ENCODE results near the gene MYH3. TPM values are rescaled to one million over a fixed set of nuclear protein-coding genes. Genes with fewer than 3 reads are reported as not detected.

The MYH3 gene
- total RNA-seq, 1 experiment from 2014 or later, result 2.9 TPM

DNA sequence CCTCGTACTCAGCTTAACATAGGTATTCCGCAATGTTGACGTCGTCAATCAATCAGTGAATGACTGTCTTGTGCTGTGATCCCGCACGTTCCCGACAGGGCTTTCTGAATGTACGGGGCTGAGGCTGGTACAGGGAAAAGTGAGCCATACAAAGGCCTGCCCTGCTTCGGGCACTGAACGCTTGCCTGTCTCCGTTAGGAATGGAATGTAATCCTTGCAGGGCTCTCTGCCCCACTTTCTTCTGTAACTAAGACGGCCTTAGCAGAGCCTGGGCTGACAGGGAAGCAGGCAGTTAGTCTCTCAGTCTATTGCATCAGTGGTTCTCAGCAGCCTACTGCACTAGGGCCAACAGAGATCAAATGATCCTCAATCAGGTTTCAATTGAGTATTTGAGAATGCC lies 16.2 kb upstream of the MYH3 start:
- Mint-ChIP-seq H3K9me3 (no peaks in the 10 kb centered on the region), H3K4me1 (no peaks in the 10 kb centered on the region), H3K4me3 (no peak overlapping the region), H3K36me3 (ENCODE audit: insufficient read depth in 1 of 3, low read depth in 3 of 3) (peaks cover 3 to 48% (median 24%) of the 10 kb centered on the region in 3 experiments; a peak in 6 of 7 replicates), H3K27ac (peak overlapping the region in 2 of 3 experiments; percentile 49 to 87; a peak in 3 of 7 replicates), H3K27me3 (ENCODE audit: low read depth) (no peaks in the 10 kb centered on the region)
- no peak overlapping the region for H3K18ac ChIP-seq (ENCODE audit: insufficient read length, low read depth, low read length)
- no peaks in the 10 kb centered on the region for H3K79me1 ChIP-seq (ENCODE audit: insufficient read depth, low read depth, low read length, poor library complexity, severe bottlenecking)
- H3K27ac ChIP-seq (ENCODE audit: insufficient read length, low read depth, low read length), result no peak overlapping the region
- no CpG with 5 or more reads among the region's 12 CpGs for WGBS (ENCODE audit: extremely low coverage, insufficient read length, low lambda C conversion rate)
- no peak overlapping the region for H2BK12ac ChIP-seq (ENCODE audit: insufficient read length, low read depth, low read length)
- no peak overlapping the region for H4K8ac ChIP-seq (replicated peaks; ENCODE audit: insufficient read length, low read depth, low read length)
- H2AFZ ChIP-seq (ENCODE audit: low read length), result no peak overlapping the region
- H3K23ac ChIP-seq (ENCODE audit: insufficient read length, low read depth, low read length), result no peak overlapping the region
- no peaks in the 10 kb centered on the region for H3K23me2 ChIP-seq (ENCODE audit: insufficient read length, low read depth, low read length, poor library complexity, severe bottlenecking)
- DNase-seq, result no peak
- no peak overlapping the region for H2BK20ac ChIP-seq (ENCODE audit: low read depth, low read length, poor library complexity, severe bottlenecking)
- no peak overlapping the region for H3K14ac ChIP-seq (ENCODE audit: insufficient read depth, low read length)
- TF ChIP-seq, protein P1, sequence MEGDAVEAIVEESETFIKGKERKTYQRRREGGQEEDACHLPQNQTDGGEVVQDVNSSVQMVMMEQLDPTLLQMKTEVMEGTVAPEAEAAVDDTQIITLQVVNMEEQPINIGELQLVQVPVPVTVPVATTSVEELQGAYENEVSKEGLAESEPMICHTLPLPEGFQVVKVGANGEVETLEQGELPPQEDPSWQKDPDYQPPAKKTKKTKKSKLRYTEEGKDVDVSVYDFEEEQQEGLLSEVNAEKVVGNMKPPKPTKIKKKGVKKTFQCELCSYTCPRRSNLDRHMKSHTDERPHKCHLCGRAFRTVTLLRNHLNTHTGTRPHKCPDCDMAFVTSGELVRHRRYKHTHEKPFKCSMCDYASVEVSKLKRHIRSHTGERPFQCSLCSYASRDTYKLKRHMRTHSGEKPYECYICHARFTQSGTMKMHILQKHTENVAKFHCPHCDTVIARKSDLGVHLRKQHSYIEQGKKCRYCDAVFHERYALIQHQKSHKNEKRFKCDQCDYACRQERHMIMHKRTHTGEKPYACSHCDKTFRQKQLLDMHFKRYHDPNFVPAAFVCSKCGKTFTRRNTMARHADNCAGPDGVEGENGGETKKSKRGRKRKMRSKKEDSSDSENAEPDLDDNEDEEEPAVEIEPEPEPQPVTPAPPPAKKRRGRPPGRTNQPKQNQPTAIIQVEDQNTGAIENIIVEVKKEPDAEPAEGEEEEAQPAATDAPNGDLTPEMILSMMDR (conservative IDR thresholded peaks at IDR 0.05), result no peak
- no peak overlapping the region for H3T11ph ChIP-seq (ENCODE audit: low read length)
- no peaks in the 10 kb centered on the region for H3K27me3 ChIP-seq (ENCODE audit: insufficient read depth, low read length)
- no peak overlapping the region for H4K5ac ChIP-seq (ENCODE audit: insufficient read length, low read depth, low read length)
- no peaks in the 10 kb centered on the region for H4K20me1 ChIP-seq (ENCODE audit: control insufficient read depth, insufficient read depth, insufficient read length)
- H2BK15ac ChIP-seq (ENCODE audit: low read depth, low read length), result no peak overlapping the region
- no peak overlapping the region for H3K4me2 ChIP-seq (ENCODE audit: insufficient read depth, insufficient read length, low read length)
- no peak overlapping the region for H4K91ac ChIP-seq (ENCODE audit: insufficient read length, low read depth, low read length)
- no peaks in the 10 kb centered on the region for H3K9me3 ChIP-seq (ENCODE audit: control insufficient read depth, low read depth, low read length)
- H3K56ac ChIP-seq (ENCODE audit: insufficient read length, low read depth, low read length), result no peak overlapping the region
- no peaks in the 10 kb centered on the region for H3K79me2 ChIP-seq (ENCODE audit: insufficient read depth, low read length)
- no peaks in the 10 kb centered on the region for H3K4me1 ChIP-seq (ENCODE audit: insufficient read depth, low read length)
- H2BK120ac ChIP-seq (ENCODE audit: low read depth, low read length, poor library complexity, severe bottlenecking), result no peak overlapping the region
- no peak overlapping the region for H2BK5ac ChIP-seq (ENCODE audit: insufficient read length, low read length)
- H3K4ac ChIP-seq (ENCODE audit: low read depth, low read length), result no peak overlapping the region
- no peak overlapping the region for H2AK5ac ChIP-seq (ENCODE audit: insufficient read length, low read length)
- no peak overlapping the region for H3K9ac ChIP-seq (ENCODE audit: extremely low read depth, insufficient read length, low read length)

Data from H9 (cell line).